ENCODE results near the gene CHN1.

- TF ChIP-seq POLR2A (IDR thresholded peaks at IDR 0.05; ENCODE audit: low read depth, low read length) (no peak), POLR2AphosphoS5 (IDR thresholded peaks at IDR 0.05; ENCODE audit: low read depth, low read length) (no peak), TAF1 (IDR thresholded peaks at IDR 0.05; ENCODE audit: low read depth, low read length) (no peak)
Measured at GRCh38 chr2:174952607-174953006, 52.6 kb downstream of the CHN1 start.

Measured in GM12891 (cell line).